Mucosa of descending colon (tissue), 3 donors: Measurements from ENCODE around the gene FRMD3. TPM values are rescaled to one million over a fixed set of nuclear protein-coding genes. Genes with fewer than 3 reads are reported as not detected.

ENCODE experiments used
- ATAC-seq: fragments of 200-7000 bp; cut with Tn5 transposase; one replicate; pipeline ENCODE4 v1.9.1; 2020; ENCODE audit warnings: mild to moderate bottlenecking, moderate library complexity
- DNase-seq, 3 donors: peaks; one replicate each; pipeline ENCODE4 v3.0.0-alpha.2; 2020
- H3K36me3 ChIP-seq: fragments of 200-600 bp; one replicate; pipeline ENCODE4 v1.8.0; 2021; ENCODE audit warnings: low read depth, mild to moderate bottlenecking
- H3K4me1 ChIP-seq: fragments of 200-600 bp; one replicate; pipeline ENCODE4 v1.8.0; 2021; ENCODE audit warnings: low read depth, mild to moderate bottlenecking
- H3K4me3 ChIP-seq: fragments of 200-600 bp; one replicate; pipeline ENCODE4 v1.8.0; 2021; ENCODE audit warnings: mild to moderate bottlenecking
- H3K9me3 ChIP-seq: fragments of 200-600 bp; one replicate; pipeline ENCODE4 v1.8.0; 2021; ENCODE audit warnings: mild to moderate bottlenecking
- CTCF ChIP-seq: fragments of 200-600 bp; IDR thresholded peaks from one replicate; pipeline ENCODE4 v1.8.0; 2022; ENCODE audit warnings: antibody characterized with exemption, mild to moderate bottlenecking
- intact Hi-C, 2 donors: fragments of 100-400 bp; cut with DNase I in 1 of 2; cut with micrococcal nuclease in 1 of 2; formaldehyde crosslinking; loops; one replicate each; pipeline versions ENCODE4 v1.11.0 to v1.11.1; 2022; cut with DNase I, micrococcal nuclease
- total RNA-seq, 3 donors: library from RNA; stranded (reverse); fragmentation: NEBNext Ultra II Directional in 2 of 3; extraction: Animal tissue kit (Norgen Biotek cat#: 25700) in 2 of 3; gene quantifications; one replicate each; pipeline versions ENCODE4 v1.2.1 to v1.2.4, GENCODE V29; 2021 to 2023
- donor health status: DM: no; HTN: no; CAD: no; lungs with moderate emphysema.
- donor health status: DM: no; HTN: no; CAD: no.
- donor health status: DM: no; HTN: yes; CAD: no.

FRMD3 gene
- total RNA-seq, 3 donors from 2014 or later: 12.2 to 27.4 (median 25.0) TPM

GRCh38 chr9:83219154-83219923, 318.9 kb downstream of the FRMD3 start:
- peak; percentile 82 to 89 (median 88) for DNase-seq
- peak; percentile 40 for TF ChIP-seq CTCF
- peak; percentile 97 for ATAC-seq
- Histone ChIP-seq H3K36me3 (no peaks in the 10 kb centered on the region), H3K9me3 (no peaks in the 10 kb centered on the region), H3K4me1 (peaks cover 3% of the 10 kb centered on the region), H3K4me3 (no peak overlapping the region)
- intact Hi-C loops: no loop called here

DNA sequence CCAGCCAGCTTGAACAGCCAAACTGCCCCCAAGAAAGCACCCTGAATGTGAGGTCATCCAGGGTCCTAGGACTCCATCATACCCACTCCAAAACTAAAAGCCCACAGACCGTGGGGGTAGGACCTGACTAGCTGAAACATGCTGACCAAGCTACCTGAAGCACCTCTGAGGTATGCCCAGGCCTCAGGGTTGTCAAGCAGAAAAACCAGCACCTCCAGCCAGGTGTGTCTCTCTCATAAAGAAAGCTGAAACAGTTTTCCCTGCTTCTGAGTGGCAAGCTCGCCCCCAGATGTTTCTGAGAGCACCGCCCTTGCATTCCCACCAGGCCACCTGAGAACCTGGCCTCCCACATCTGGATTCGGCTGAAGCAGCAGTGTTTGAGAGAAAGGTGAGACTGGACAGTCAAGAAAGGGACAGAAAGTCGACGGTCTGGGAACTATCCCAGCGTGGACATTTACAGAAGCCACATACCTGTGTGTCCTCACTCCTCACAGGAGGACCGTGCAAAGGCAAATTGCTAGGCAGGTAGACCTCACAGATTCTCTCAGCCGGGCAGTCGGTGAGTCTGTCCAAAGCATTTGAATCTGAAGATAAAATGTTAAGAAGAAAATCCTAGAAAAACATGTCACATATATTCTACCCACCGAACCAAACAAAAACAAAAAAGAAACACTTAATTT, 319.6 kb downstream of the FRMD3 start:
- Histone ChIP-seq H3K4me3 (no peak overlapping the region), H3K4me1 (peaks cover 3% of the 10 kb centered on the region), H3K36me3 (no peaks in the 10 kb centered on the region), H3K9me3 (no peaks in the 10 kb centered on the region)
- intact Hi-C loops: no loop called here
- ATAC-seq (no peak), DNase-seq (no peak)
- no peak for TF ChIP-seq CTCF

- H3K9me3 ChIP-seq: no peaks in the 10 kb centered on the region
- intact Hi-C loops: no loop called here
- no peak for ATAC-seq
- H3K4me1 ChIP-seq: no peaks in the 10 kb centered on the region
- no peaks in the 10 kb centered on the region for H3K36me3 ChIP-seq
- no peak for TF ChIP-seq CTCF
- no peak overlapping the region for H3K4me3 ChIP-seq
- no peak for DNase-seq
These were observed 328.9 kb downstream of the FRMD3 start for GRCh38 chr9:83209188-83209731.

DNA sequence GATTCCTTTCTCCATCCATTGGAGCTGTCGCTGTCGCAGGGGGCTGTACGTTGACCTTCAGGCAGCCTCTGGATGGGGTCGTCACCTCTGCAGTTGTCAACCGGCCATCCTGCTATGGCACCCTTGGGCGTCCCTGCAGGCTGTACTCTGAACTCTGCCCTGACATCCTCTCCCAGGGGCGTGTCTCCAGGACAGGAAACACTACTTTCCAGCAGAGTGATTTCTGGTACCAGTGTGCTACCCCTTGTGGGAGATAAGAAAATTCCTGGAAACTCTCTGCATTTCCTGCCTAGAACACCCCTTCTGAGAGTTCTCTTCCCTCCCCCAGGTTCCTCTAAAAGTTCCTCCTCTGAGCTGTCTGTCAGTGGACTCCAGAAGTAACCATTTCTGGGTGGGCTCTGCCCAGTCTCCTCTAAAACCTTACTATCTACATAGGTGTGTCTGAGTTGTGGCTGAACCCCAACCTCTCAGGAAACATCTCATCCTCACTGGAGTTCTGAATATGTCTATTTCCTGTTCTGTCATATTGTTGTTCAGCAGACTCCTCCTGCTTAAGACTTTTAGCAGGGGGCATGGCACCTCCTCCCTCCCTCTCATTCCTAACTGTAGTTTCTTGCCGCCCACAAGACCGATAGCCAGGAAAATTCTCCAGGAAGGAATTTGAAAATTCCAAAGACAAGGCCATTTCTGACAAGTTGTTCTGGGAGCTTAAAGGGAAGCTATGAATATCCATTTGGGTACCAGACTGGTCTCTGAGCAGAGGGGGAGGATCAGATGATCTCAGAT, 329.9 kb downstream of the FRMD3 start:
- intact Hi-C loops: no loop called here
- TF ChIP-seq CTCF: no peak
- Histone ChIP-seq H3K36me3 (no peaks in the 10 kb centered on the region), H3K9me3 (no peaks in the 10 kb centered on the region), H3K4me1 (no peaks in the 10 kb centered on the region), H3K4me3 (no peak overlapping the region)
- DNase-seq (peak in 2 of 3 donors; percentile 15 to 29), ATAC-seq (peak; percentile 67)

- no peak for DNase-seq
- Histone ChIP-seq H3K4me1 (no peaks in the 10 kb centered on the region), H3K36me3 (no peaks in the 10 kb centered on the region), H3K9me3 (no peaks in the 10 kb centered on the region), H3K4me3 (no peak overlapping the region)
- peak; percentile 27 for ATAC-seq
- intact Hi-C loops: no loop called here
- TF ChIP-seq CTCF: no peak
These were observed 334.2 kb downstream of the FRMD3 start for GRCh38 chr9:83204047-83204446.
